HG02884 (cell line): ENCODE measurements around the gene RBM4.
A peak's percentile ranks its signal among the peaks of the same experiment; 100 is the strongest.

ENCODE experiments used
- ATAC-seq: cut with Tn5 transposase; IDR thresholded peaks from one replicate; pipeline ENCODE4 v1.9.1; 2021; ENCODE audit warnings: mild to moderate bottlenecking, moderate library complexity; ENCODE audit not compliant: unreplicated experiment

Gene RBM4

DNA sequence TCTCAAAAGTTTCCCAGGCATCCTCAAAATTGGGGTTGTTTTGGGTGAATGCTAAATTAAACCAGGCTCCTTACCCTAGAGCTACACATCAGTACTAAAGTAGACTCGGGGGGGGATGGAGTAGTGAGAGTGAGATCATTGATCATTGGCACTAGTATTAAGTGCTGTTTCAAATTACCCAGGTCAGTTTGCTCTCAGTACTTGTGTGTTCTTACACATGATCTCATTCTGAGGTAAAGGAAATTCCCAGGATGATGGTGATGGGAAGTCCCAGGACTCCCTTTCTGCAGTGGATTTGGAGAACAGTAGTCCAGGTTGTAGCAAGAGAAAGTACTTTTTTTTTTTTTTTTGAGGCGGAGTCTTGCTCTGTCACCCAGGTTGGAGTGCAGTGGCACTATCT, 12.5 kb downstream of the RBM4 start:
- ATAC-seq: no peak

DNA sequence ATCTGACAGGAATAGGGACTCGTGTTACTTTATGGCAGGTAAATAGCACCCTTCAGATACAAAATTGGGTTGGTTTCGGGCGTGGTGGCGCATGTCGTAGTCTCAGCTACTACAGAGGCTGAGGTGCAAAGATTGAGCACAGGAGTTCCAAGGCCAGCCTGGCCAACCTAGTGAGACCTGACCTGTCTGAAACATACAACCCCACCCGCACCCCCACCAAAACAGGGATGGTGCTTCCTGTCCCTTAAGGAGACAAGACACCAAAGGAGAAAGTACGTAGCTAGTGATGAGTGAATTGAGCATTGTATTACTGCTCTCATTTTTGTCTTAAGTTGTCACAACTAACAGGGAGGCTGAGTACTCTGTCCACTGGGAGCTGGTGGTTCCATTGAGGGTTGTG, 14.1 kb downstream of the RBM4 start:
- no peak for ATAC-seq

DNA sequence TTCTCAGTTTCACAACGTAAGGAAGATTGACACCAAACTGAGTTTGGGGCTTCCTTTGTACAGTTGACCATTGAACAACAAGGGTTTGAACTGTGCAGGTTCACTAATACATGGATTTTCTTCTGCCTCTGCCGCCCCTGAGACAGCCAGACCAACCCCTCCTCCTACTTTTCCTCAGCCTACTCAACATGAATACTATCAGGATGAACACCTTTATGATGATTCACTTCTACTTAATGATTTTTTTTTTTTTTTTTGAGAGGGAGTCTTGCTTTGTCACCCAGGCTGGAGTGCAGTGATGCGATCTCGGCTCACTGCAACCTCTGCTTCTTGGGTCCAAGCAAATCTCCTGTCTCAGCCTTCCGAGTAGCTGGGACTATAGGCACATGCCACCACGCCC, 14.6 kb downstream of the RBM4 start:
- ATAC-seq: no peak

DNA sequence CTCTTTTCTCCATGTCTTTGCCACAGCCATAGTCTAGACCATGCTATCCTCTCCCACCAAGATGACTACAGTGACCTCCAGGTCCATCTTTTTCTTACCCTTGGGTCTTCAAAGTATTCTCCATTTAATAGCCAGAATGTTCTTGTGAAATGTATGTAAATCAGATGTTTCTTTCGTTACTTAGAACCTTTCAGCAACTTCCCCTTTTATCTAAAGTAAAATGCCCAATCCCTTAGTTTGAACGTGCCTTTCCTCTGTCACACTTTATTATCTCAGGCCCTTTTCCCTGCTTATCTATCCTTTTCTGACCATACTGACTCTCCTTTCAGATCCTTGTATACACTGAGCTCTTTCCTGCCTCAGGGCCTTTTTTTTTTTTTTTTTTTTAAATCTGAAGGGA, 21.3 kb downstream of the RBM4 start:
- ATAC-seq: no peak

GRCh38 chr11:66663741-66664296, 25.3 kb downstream of the RBM4 start:
- ATAC-seq: no peak

- ATAC-seq: no peak
Measured at GRCh38 chr11:66665369-66665768, 26.9 kb downstream of the RBM4 start.

GRCh38 chr11:66670816-66671215, 32.3 kb downstream of the RBM4 start:
- no peak for ATAC-seq

DNA sequence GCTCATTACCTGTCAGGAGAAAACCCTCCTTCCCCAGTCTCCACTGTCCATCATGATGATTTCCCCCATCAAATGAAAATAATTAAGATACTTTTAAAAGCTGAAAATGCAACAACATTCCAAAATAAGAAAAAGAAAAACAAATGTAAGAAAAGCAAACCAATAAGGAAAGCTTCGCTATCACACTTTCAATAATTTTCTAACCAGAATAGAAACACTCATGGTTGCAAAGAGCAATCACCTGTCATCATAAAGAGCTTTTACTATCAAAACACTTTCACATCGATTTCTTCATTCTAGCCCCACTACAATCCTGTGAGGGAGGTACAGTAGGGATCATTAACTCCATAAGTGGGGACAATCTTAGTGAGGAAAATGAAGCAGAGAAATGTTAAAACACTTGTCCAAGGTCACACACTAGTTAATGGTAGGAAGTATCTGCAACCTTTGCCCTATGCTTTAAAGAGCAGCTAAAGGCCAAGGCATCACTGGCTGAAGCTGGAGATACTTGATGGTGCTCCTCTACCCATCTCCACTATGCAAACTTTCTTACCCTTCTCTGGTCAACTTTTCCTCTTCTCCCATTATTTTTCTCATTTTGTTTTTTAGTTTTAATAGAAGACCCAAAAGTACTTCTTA, 36.6 kb downstream of the RBM4 start:
- ATAC-seq: no peak

DNA sequence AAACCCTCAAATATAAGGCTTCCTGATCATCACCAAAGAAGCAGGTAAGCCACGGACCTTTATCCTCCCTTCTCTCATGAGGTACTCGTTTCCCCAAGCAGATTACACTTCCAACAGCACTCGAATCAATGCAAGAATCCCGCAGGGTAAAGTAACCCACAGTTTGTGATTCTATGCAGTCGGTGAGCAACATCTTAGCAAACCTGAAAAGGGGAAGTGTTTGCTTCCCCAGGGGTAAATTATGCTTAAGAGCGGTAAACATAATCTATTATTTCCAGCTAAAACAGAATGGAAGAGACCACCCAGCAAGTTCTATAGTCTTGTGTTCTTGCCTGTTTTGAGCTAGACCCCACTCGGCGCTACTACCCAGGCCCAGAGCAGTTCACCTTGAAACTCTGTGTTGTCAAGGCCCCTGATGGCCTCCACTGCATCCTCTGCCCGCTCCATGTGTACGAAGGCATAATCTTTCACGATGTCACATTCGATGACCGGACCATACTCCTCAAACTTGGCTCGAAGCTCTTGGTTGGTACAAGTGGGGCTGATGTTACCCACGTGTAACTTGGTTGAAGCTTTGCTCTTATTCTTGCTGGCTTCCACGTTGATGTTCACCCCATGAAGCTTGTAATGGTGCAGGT, 37.9 kb downstream of the RBM4 start:
- ATAC-seq: no peak

DNA sequence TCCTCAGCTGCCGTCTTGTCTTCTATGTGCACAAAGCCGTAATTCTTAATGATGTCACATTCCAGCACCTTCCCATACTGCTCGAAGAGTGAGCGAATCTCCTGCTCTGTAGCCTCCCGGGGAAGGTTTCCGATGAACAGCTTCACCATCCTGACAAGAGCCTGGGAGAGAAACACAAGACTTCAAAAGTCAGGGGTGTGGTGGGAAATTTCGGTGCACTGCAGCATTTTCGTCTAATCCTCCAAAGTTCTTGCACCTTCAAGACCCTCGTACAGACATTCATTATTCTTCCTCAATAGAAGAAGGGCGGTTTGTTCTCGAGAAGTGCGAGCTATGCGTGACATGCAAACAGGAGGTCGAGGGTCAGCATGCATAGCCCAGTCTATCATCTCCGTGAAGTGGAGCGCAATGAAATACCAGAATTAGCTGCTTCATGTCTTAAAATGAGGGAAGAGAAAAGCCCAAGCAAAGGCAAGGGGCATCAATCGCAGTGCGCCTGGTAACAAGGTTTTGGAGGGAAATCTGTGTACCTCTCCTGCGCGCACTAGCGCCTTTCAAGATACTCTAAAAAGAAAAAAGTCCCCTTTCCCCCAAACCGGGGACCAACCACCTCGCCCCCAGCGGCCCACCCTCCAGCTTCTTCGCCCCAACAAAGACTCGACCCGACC, 38.6 kb downstream of the RBM4 start:
- ATAC-seq: no peak

- peak; percentile 71 for ATAC-seq
Measured at GRCh38 chr11:66677599-66678375, 39.3 kb downstream of the RBM4 start, which contains the start of gene RBM4B. RBM4B (minus strand) TSS chr11:66677887; CDS start chr11:66677079, 808 bp downstream.

DNA sequence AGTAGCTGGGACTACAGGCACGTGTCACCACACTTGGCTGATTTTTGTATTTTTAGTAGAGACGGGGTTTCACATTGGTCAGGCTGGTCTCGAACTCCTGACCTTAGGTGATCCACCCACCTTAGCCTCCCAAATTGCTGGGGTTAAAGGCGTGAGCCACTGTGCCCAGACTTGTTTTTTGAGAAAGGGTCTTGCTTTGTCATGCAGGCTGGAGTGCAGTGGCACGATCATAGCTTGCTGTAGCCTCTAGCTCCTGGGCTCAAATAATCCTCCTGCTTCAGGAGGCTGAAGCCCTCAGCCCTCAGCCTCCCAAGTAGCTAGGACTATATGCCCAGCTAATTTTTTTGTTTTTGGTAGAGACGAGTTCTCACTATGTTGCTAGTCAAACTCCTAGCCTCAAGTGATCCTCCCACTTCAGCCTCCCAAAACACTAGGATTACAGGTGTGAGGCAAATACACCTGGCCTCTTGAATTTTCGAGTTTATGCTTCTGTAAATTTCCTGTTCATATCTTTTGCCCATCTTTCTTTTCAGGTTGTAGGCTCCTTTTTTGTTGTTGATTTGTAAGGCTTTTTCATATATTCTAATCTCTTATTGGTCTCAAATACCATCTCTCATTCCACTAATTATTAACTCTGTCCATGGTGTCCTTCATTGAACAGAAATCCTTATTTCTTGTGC, 42.6 kb downstream of the RBM4 start:
- no peak for ATAC-seq

- ATAC-seq: no peak
Measured at GRCh38 chr11:66683877-66684276, 45.4 kb downstream of the RBM4 start.

DNA sequence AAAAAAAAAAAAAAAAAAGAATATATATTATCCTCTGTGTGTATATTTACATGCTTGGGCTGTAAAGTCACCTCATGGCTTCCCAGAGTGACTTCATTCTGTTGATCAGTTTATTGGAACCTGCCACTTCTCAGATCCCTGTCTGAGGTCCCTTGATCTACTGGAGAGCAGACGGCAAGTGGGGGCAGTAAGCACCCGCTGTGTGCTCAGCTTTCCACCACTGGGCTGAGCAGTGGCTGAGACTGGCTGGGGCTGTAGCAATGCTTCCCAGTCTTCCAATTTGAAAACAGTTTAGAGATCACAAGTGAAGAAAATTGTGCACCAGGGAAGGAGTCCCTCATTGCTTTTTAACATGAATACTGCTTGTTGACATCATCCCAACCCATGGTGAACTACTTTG, 46.1 kb downstream of the RBM4 start:
- no peak for ATAC-seq

GRCh38 chr11:66685276-66686099, 47.0 kb downstream of the RBM4 start:
- ATAC-seq: no peak

DNA sequence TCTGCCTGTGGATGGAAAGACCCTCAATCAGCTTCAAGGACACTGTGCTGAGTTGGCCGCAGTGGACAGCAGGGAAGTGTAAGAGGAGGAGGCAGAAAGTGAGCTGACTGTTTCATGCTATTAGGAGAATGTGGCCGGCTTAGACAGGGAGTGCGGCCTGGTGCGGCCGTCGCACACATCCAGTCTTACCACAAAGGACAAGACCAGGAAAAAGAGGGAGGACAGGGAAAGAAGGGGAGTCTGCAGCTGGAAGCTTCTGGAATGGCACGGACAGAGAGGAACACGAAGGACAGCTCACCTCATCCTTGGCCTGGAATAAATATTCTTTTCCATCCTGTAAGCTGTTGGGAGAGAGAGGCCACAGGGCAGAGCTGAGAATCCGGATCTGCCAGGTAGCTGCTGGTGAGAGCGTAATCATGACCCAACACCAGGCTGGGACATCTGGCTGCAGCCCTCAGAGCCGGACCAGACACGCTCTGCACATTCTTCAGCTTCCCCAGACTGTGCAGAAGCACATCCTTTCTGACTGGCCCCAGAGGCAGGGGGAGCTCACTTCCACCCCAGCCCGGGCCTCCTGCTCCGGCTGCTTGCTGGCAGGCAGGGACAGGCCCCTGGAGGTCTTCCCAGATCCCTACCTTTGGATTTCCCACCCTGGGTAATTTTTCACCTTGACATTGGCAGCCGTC, 47.7 kb downstream of the RBM4 start:
- ATAC-seq: no peak

- ATAC-seq: no peak
Measured at GRCh38 chr11:66686801-66687750, 48.6 kb downstream of the RBM4 start.

GRCh38 chr11:66687831-66688281, 49.4 kb downstream of the RBM4 start:
- ATAC-seq: no peak
